H54 (cell line): ENCODE results near the gene SRSF4.
A peak's percentile ranks its signal among the peaks of the same experiment; 100 is the strongest.

Experiments used
- DNase-seq: peaks from one replicate; pipeline ENCODE4 v3.0.0; 2011; ENCODE audit warnings: low spot score, mixed read lengths; ENCODE audit not compliant: insufficient read length
- FAIRE-seq: peaks from 3 replicates; lab custom pipeline; 2011; peaks lifted over from hg19 to GRCh38; lab: Jason Lieb, UNC
- POLR2A ChIP-seq: IDR thresholded peaks from 2 replicates; pipeline ENCODE4 v1.6.1; 2011; ENCODE audit warnings: low read depth, mild to moderate bottlenecking, low read length

The SRSF4 gene

GRCh38 chr1:29211086-29212030, 29.7 kb upstream of the SRSF4 start:
- no peak for FAIRE-seq
- no peak for TF ChIP-seq POLR2A
- DNase-seq = no peak

GRCh38 chr1:29210278-29211085, 28.8 kb upstream of the SRSF4 start:
- DNase-seq = no peak
- TF ChIP-seq POLR2A = no peak
- no peak for FAIRE-seq

- FAIRE-seq (no peak), DNase-seq (no peak)
- TF ChIP-seq POLR2A = no peak
These were observed 27.5 kb upstream of the SRSF4 start for GRCh38 chr1:29209173-29209572.

- no peak for FAIRE-seq
- DNase-seq = no peak
- TF ChIP-seq POLR2A = no peak
These were observed 26.7 kb upstream of the SRSF4 start for GRCh38 chr1:29208442-29208841.

- TF ChIP-seq POLR2A = no peak
- DNase-seq (peak; percentile 85), FAIRE-seq (peak; percentile 96)
These were observed 21.1 kb upstream of the SRSF4 start for GRCh38 chr1:29202584-29203340.

GRCh38 chr1:29202053-29202452, 20.4 kb upstream of the SRSF4 start:
- no peak for TF ChIP-seq POLR2A
- FAIRE-seq = no peak
- no peak for DNase-seq

- FAIRE-seq (no peak), DNase-seq (no peak)
- TF ChIP-seq POLR2A = no peak
These were observed 19.9 kb upstream of the SRSF4 start for GRCh38 chr1:29201595-29202051.

GRCh38 chr1:29200906-29201594, 19.4 kb upstream of the SRSF4 start:
- no peak for FAIRE-seq
- no peak for TF ChIP-seq POLR2A
- no peak for DNase-seq

GRCh38 chr1:29197993-29198392, 16.3 kb upstream of the SRSF4 start:
- FAIRE-seq = no peak
- no peak for DNase-seq

GRCh38 chr1:29197590-29197924, 15.9 kb upstream of the SRSF4 start:
- no peak for TF ChIP-seq POLR2A
- DNase-seq = no peak
- FAIRE-seq = no peak

More at GRCh38 chr1:29197993-29198392, 16.3 kb upstream of the SRSF4 start:
- TF ChIP-seq POLR2A = no peak

- peak; percentile 34 for DNase-seq
- FAIRE-seq = no peak
- TF ChIP-seq POLR2A = no peak
These were observed 15.3 kb upstream of the SRSF4 start for GRCh38 chr1:29196863-29197589.

- no peak for TF ChIP-seq POLR2A
- FAIRE-seq (no peak), DNase-seq (no peak)
These were observed 14.2 kb upstream of the SRSF4 start for GRCh38 chr1:29195881-29196291.

GRCh38 chr1:29193879-29194455, 12.3 kb upstream of the SRSF4 start:
- DNase-seq (no peak), FAIRE-seq (no peak)
- TF ChIP-seq POLR2A = no peak
